K562 (cell line): Measurements from ENCODE around the gene CEP290. TPM values are rescaled to one million over a fixed set of nuclear protein-coding genes. Genes with fewer than 3 reads are reported as not detected.

Experiments used
- HMG20A ChIP-seq: fragments of 450-650 bp; formaldehyde crosslinking; conservative IDR thresholded peaks from 2 replicates; pipeline ENCODE4 v1.4.0; 2020; ENCODE audit warnings: mild to moderate bottlenecking, mixed read lengths
- MCM2 ChIP-seq: fragments of 450-650 bp; IDR thresholded peaks from 2 replicates; pipeline ENCODE4 v1.6.1; 2017; ENCODE audit warnings: low read depth, mild to moderate bottlenecking
- polyA plus RNA-seq, 8 experiments: library from polyadenylated mRNA; depleted of rRNA in 4 of 8; stranded (reverse) in 5 of 8; unstranded in 3 of 8; fragments of >200 nt; fragmentation: Nextera tagmentation in 2 of 8; fragmentation: Illumina TruSeq in 1 of 8; extraction: Ambion mirVana in 2 of 8; extraction: Trizol in 1 of 8; gene quantifications; 2 replicates each; pipeline versions ENCODE4 v1.2.1 to v1.2.3, GENCODE V29; 2011 to 2014; ENCODE audit warnings: inconsistent platforms in 1 of 8, missing spikeins in 1 of 8
- total RNA-seq, 7 experiments: library from RNA; depleted of rRNA in 6 of 7; stranded (reverse); fragments of >200 nt in 6 of 7; fragmentation: Illumina TruSeq in 2 of 7; extraction: Trizol in 2 of 7; gene quantifications; 2 replicates each; pipeline versions ENCODE4 v1.2.1 to v1.2.3, GENCODE V29; 2011 to 2021; ENCODE audit warnings: low replicate concordance in 1 of 7
- TF ChIP-seq, protein P1 (sequence below): fragments of 250-450 bp; sonication (Bioruptor Pico); IDR thresholded peaks from 2 replicates; pipeline ENCODE4 v1.9.0; 2021; ENCODE audit warnings: mild to moderate bottlenecking, inconsistent platforms
- TF ChIP-seq, protein P2 (sequence below), 2 experiments: fragments of 150-350 bp in 1 of 2; IDR thresholded peaks; 2 replicates each; pipeline ENCODE4 v1.6.1; 2012 to 2016; ENCODE audit warnings: low read depth in 2 of 2, low read length in 2 of 2, mild to moderate bottlenecking in 1 of 2, moderate library complexity in 1 of 2
- TF ChIP-seq, protein P3 (sequence below): fragments of 250-450 bp; sonication (Bioruptor Pico); IDR thresholded peaks from 2 replicates; pipeline ENCODE4 v1.9.0; 2021; ENCODE audit warnings: mild to moderate bottlenecking

CEP290 gene
- total and polyA plus RNA-seq, 9 of the 15 experiments (the other 6 are each of a cell fraction or from before 2014, with no cell fraction given), result 7.2 to 19.4 (median 18.1) TPM

DNA sequence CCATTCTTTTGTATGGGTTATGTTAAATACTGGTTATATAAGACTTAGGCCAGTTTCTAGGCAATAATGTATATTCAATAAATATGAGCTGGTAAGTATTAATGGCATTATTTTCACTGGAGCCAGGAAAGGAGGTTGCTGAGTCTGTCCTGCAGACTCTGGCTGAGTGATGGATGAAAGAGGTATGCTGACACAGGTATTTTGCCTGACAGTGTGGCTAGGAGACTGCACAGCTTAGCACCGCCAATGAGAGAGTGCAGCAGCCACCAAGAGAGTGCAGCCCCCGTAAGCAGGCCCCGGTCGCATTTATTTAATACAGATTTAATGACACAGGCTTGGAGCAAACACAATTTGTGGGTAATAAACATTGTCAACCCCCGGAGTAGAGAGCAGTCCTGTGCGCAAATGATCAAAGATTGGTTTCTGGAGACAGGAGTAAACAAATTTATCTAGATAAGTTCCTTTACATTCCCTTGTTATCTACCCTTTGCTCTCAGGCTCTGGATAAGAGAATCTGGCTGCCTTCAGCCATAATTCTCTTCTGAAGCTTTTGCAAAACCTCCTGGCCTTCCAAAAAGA is 37.6 kb upstream of the CEP290 start (continued):
- TF ChIP-seq HMG20A (CRISPR knock-in tag), result no peak
- TF ChIP-seq, protein P1, sequence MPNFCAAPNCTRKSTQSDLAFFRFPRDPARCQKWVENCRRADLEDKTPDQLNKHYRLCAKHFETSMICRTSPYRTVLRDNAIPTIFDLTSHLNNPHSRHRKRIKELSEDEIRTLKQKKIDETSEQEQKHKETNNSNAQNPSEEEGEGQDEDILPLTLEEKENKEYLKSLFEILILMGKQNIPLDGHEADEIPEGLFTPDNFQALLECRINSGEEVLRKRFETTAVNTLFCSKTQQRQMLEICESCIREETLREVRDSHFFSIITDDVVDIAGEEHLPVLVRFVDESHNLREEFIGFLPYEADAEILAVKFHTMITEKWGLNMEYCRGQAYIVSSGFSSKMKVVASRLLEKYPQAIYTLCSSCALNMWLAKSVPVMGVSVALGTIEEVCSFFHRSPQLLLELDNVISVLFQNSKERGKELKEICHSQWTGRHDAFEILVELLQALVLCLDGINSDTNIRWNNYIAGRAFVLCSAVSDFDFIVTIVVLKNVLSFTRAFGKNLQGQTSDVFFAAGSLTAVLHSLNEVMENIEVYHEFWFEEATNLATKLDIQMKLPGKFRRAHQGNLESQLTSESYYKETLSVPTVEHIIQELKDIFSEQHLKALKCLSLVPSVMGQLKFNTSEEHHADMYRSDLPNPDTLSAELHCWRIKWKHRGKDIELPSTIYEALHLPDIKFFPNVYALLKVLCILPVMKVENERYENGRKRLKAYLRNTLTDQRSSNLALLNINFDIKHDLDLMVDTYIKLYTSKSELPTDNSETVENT (CRISPR knock-in tag), result no peak
- TF ChIP-seq, protein P2, sequence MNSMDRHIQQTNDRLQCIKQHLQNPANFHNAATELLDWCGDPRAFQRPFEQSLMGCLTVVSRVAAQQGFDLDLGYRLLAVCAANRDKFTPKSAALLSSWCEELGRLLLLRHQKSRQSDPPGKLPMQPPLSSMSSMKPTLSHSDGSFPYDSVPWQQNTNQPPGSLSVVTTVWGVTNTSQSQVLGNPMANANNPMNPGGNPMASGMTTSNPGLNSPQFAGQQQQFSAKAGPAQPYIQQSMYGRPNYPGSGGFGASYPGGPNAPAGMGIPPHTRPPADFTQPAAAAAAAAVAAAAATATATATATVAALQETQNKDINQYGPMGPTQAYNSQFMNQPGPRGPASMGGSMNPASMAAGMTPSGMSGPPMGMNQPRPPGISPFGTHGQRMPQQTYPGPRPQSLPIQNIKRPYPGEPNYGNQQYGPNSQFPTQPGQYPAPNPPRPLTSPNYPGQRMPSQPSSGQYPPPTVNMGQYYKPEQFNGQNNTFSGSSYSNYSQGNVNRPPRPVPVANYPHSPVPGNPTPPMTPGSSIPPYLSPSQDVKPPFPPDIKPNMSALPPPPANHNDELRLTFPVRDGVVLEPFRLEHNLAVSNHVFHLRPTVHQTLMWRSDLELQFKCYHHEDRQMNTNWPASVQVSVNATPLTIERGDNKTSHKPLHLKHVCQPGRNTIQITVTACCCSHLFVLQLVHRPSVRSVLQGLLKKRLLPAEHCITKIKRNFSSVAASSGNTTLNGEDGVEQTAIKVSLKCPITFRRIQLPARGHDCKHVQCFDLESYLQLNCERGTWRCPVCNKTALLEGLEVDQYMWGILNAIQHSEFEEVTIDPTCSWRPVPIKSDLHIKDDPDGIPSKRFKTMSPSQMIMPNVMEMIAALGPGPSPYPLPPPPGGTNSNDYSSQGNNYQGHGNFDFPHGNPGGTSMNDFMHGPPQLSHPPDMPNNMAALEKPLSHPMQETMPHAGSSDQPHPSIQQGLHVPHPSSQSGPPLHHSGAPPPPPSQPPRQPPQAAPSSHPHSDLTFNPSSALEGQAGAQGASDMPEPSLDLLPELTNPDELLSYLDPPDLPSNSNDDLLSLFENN (IDR thresholded peaks at IDR 0.05; ENCODE audit: low read depth in 2 of 2, low read length in 2 of 2), result no peak
- TF ChIP-seq, protein P3, sequence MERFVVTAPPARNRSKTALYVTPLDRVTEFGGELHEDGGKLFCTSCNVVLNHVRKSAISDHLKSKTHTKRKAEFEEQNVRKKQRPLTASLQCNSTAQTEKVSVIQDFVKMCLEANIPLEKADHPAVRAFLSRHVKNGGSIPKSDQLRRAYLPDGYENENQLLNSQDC (CRISPR knock-in tag), result no peak
- TF ChIP-seq MCM2, result no peak
